Measurements from ENCODE around the gene BMP6. TPM values are rescaled to one million over a fixed set of nuclear protein-coding genes. Genes with fewer than 3 reads are reported as not detected.

The BMP6 gene
- total RNA-seq, 1 experiment from 2014 or later: 0.28 TPM

- H3K18ac ChIP-seq (ENCODE audit: insufficient read length, low read depth, low read length): no peak overlapping the region
- H4K5ac ChIP-seq (ENCODE audit: insufficient read length, low read depth, low read length): no peak overlapping the region
- H4K91ac ChIP-seq (ENCODE audit: insufficient read length, low read depth, low read length): no peak overlapping the region
- no peaks in the 10 kb centered on the region for H4K20me1 ChIP-seq (ENCODE audit: control insufficient read depth, insufficient read depth, insufficient read length)
- H3K9ac ChIP-seq (ENCODE audit: extremely low read depth, insufficient read length, low read length): no peak overlapping the region
- no peak overlapping the region for H2BK12ac ChIP-seq (ENCODE audit: insufficient read length, low read depth, low read length)
- no CpG with 5 or more reads among the region's 19 CpGs for WGBS (ENCODE audit: extremely low coverage, insufficient read length, low lambda C conversion rate)
- Mint-ChIP-seq H3K4me3 (no peak overlapping the region), H3K27ac (no peak overlapping the region), H3K4me1 (peaks cover 0 to 4% of the 10 kb centered on the region in 2 experiments; a peak in 2 of 4 replicates), H3K27me3 (ENCODE audit: low read depth) (no peaks in the 10 kb centered on the region), H3K36me3 (ENCODE audit: insufficient read depth in 1 of 3, low read depth in 3 of 3) (peaks cover 36 to 66% (median 62%) of the 10 kb centered on the region in 3 experiments; a peak in 6 of 7 replicates), H3K9me3 (no peaks in the 10 kb centered on the region)
- no peaks in the 10 kb centered on the region for H3K9me3 ChIP-seq (ENCODE audit: control insufficient read depth, low read depth, low read length)
- H3K23ac ChIP-seq (ENCODE audit: insufficient read length, low read depth, low read length): no peak overlapping the region
- no peaks in the 10 kb centered on the region for H3K4me1 ChIP-seq (ENCODE audit: insufficient read depth, low read length)
- no peak overlapping the region for H2BK15ac ChIP-seq (ENCODE audit: low read depth, low read length)
- no peaks in the 10 kb centered on the region for H3K23me2 ChIP-seq (ENCODE audit: insufficient read length, low read depth, low read length, poor library complexity, severe bottlenecking)
- H2BK20ac ChIP-seq (ENCODE audit: low read depth, low read length, poor library complexity, severe bottlenecking): no peak overlapping the region
- no peaks in the 10 kb centered on the region for H3K27me3 ChIP-seq (ENCODE audit: insufficient read depth, low read length)
- no peak overlapping the region for H3K4ac ChIP-seq (ENCODE audit: low read depth, low read length)
- no peak overlapping the region for H3K14ac ChIP-seq (ENCODE audit: insufficient read depth, low read length)
- no peak overlapping the region for H3K4me2 ChIP-seq (ENCODE audit: insufficient read depth, insufficient read length, low read length)
- no peak overlapping the region for H2BK120ac ChIP-seq (ENCODE audit: low read depth, low read length, poor library complexity, severe bottlenecking)
- H3T11ph ChIP-seq (ENCODE audit: low read length): no peak overlapping the region
- no peak overlapping the region for H2AFZ ChIP-seq (ENCODE audit: low read length)
- H3K27ac ChIP-seq (ENCODE audit: insufficient read length, low read depth, low read length): no peak overlapping the region
- no peak for TF ChIP-seq CTCF (conservative IDR thresholded peaks at IDR 0.05)
- no peak overlapping the region for H2BK5ac ChIP-seq (ENCODE audit: insufficient read length, low read length)
- no peak overlapping the region for H2AK5ac ChIP-seq (ENCODE audit: insufficient read length, low read length)
- DNase-seq: no peak
- no peak overlapping the region for H4K8ac ChIP-seq (replicated peaks; ENCODE audit: insufficient read length, low read depth, low read length)
- no peaks in the 10 kb centered on the region for H3K79me1 ChIP-seq (ENCODE audit: insufficient read depth, low read depth, low read length, poor library complexity, severe bottlenecking)
- no peak overlapping the region for H3K56ac ChIP-seq (ENCODE audit: insufficient read length, low read depth, low read length)
- H3K79me2 ChIP-seq (ENCODE audit: insufficient read depth, low read length): no peaks in the 10 kb centered on the region
Observed at GRCh38 chr6:7882505-7883257, 156.8 kb downstream of the BMP6 start.
